SKM-1 (cell line): ENCODE measurements around the gene ACE.

Experiments
- DNase-seq: peaks from one replicate; lab custom pipeline; 2025; ENCODE audit not compliant: unreplicated experiment; lab: John Stamatoyannopoulos, UW

ACE gene

DNA sequence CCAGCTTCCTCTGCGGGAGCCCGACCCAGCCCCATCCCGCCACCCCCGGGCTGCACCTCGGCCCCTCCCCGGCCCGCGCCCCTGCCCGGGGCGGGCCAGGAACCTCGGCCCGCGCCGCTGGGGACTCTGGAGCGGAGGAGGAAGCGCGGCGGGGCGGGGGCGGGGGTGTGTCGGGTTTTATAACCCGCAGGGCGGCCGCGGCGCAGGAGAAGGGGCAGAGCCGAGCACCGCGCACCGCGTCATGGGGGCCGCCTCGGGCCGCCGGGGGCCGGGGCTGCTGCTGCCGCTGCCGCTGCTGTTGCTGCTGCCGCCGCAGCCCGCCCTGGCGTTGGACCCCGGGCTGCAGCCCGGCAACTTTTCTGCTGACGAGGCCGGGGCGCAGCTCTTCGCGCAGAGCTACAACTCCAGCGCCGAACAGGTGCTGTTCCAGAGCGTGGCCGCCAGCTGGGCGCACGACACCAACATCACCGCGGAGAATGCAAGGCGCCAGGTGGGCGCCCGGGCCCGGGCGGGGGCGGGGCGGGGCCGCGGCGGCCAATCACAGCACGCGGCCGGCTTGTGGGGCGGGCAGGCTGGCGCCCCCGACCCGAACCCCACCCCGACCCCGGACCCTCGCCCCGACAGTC is at the start of gene ACE:
ACE (plus strand) TSS at position 208 of the 626 bp plus-strand sequence; CDS start at position 242, 34 bp downstream.
- DNase-seq, result no peak

DNA sequence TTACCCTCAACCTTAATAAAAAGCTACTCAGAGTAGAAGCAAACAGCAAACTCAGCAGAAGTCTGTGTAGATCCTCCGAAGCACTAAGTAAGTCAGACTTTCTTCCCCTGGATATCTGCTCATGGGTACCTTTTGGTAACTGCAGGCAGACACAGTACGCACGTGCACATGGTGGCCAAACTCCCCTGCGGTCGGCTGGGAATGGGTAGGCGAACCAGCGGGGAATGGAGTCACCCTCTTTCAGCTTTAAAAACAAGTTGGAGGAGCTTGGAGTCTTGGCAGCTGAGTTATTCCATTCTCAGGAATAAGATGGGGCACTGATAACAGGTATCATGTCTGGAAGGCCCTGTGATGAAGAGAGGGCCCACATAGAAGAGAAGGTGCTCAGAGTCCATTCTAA is 47.1 kb upstream of the ACE start:
- no peak for DNase-seq

DNA sequence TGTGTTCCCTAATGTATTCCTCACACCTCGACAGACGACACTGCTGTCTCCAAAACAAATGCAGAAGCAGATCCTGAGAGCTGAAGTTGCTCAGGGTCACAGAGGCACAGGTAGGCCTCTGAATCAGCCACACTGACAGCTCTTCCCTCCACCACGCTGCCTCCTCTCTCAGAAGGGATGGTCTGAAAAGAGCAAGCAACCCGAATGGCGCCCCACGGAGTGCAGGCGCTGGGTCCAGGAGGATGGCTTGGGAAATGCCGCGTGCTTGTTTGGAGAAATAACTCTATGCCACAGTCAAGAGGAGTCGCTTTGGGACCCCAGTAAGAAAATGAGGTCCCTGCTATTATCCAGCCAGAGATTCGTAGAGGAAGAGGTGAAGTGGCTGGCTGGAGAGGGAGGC is 46.6 kb upstream of the ACE start:
- no peak for DNase-seq

DNA sequence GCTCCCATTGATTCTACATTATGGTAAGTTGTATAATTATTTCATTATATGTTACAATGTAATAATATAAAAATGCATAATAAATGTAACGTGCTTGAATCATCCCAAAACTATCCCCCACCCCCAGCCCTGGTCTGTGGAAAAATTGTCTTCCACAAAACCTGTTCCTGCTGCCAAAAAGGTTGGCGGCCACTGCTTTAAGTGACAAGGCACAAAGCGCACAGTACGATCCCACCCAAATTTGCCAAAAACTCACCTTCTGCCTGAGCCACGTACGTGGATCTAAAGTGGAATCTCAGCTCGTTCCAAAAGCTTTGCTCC is 45.3 kb upstream of the ACE start:
- DNase-seq, result no peak

DNA sequence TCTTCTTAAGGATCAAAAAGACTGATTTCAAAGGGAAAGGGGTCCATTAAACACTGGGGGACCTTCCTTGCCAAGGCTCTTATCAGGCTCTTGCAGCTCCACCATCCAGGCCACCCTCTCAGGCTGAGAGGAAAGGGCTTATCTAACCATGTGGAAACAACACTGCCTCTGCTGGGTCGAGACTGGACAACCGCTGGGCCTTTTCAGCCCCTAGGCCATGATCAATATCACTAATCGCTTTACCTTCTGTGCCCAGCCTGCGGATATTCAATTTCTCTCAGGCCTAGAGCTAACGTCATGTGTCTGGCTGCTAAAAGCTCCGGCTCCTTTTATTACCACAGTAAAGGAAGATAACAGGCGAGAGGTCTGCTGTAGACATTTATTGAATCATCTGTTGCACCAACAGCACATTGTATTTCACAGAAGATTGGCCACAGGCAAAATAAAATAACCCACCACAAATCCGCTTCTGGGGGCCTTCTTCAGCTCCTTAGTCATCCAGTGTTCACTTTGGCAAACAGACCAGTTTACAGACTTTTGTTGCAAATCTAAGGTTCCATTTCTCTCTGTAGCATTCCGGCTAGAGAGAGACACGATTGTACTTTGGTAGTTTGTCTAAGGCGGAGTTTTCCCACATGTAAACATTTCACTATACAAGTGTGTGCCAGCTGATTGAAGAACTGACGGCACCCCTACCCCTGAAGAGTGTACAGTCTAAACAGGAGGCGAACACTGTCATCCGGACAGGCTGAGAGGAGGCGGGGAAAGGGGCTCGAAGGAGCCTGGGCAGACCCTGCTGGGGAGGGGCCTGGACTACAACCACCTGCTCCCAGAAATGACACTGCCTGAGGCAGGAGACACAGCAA is 44.7 kb upstream of the ACE start:
- no peak for DNase-seq

DNA sequence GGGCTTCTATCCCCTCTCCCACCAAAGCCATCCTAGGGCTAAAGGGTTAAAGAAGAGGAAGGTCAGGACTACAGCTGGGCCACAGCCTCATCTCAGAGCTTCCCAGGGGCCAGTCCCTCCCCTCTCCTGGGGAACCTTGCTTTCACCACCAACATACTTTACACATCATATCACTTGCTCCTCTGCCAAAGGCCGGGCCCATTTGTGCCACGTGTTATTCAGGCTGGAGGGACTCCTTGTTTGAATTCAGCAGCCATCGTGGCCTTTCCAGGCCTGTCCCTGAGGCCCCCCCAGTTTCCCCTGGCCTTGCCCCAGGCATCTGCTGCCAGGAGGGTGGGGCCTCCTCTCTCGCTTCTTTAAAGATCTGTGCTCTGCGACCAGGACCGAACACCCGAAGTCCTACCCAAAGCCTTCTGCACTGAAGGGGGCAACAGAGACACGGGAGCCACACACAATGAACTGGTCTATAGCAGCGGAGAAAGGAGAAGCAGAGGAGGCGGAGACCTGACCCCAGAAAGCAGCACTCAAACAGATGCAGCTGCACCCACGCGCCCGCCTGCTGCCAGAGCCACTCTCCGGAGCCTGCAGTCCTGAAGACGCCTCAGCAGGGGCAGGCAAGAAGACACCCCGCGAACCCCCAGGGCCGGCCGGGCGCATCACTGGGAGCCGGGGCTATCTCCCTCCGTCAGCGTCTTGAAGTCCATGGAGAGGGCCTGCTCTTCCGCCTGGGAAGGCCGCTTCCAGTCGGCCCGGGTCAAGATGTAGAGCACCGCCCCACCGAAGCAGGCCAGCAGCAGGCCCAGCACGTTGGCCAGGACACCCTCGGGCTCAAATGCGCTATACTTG is 42.9 kb upstream of the ACE start:
- no peak for DNase-seq

DNA sequence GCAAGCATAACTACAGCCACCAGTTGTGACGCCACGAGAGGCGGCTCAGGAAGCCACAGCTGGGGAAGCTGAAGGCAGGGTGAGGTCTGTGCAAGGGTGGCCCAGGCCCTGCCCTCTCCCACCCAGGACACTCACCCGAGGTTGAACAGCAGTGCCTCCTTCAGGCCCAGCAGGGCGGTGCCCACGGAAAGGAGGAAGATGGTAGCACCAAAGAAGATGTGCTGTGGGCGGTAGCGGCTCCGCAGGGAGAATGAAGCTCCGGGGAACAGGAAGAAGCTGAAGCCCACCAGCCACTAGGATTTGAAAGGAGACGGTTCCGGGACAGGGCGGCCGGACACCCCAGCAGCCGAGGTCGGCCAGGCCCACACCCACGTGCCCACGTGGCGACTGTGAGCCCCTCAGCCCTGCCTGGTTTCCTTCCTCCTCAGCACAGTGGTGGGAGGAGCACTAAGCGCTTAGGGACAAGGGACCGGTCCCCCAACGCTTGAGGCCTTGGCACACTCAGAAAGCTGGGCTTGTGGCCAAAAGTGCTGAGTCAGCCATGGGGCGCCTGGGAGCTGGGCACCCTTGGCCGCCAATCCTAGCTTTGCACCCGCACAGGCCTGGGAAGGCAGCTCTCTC is 41.8 kb upstream of the ACE start:
- no peak for DNase-seq

DNA sequence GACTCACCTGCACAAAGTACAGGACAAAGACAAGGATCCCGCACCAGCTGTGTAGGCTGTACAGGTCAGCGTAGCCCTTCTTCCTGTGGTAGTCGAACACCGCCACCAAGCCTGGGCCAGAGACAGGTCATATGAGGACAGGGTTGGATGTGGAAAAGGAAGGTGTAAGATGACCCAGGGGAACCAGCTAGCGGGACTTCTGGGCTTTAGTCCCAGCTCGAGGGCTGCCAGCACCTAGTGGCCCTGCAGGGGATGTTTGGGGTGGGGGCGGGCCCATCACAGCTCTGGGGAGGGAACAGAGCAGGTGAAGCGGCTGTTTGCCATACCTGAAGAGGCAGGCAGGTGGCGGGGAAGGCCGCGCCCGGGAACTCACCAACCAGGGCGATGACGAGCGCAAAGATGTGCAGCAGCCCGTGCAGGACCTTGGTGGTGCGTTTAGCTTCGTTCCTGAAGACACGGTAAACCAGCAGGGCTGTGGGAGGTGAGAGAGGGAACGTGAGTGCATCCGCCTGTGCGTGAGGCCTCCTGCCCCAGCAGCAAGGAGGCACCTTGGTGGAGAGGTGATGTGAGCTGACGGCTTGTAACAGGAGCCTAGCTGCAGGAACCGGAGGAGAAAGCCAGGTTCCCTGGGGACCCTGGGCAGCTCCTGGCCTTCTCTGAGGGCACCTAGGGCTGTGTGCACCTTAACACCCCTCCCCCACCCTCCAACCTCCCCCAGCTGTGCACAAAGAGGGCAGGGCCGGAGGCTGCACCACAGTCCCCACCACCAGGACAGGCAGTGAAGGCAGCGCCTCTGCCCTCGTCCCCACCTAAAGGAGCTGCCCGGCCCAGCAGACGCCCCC is 41.0 kb upstream of the ACE start:
- DNase-seq, result no peak

DNA sequence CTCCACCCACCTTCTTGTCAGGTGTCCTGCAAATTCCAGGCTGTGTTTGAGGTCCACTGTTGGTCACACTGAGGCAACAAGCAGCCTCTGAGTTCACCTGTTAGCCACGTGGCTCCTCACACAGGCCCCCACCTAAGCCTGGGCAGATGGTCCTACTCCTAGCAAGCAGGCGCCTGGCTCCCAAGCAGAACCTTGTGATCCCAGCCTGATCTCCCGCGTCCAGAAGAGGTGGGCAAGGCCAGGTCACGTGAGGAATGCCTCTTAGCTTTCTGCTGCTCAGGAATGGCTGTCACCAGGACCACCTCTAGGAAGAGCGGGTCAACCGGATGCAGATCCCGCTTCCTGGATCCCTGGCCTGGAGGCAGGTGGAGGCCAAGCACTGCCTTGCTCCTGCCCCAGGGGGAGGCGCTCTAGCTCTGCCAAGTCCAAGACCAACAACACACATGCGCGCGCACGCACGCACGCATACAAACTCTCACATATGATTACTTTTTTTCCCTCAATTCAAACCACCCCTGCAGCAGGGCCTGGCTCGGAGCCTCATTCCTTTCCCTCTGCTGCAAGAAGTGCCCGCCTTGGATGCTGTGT is 40.2 kb upstream of the ACE start:
- no peak for DNase-seq

DNA sequence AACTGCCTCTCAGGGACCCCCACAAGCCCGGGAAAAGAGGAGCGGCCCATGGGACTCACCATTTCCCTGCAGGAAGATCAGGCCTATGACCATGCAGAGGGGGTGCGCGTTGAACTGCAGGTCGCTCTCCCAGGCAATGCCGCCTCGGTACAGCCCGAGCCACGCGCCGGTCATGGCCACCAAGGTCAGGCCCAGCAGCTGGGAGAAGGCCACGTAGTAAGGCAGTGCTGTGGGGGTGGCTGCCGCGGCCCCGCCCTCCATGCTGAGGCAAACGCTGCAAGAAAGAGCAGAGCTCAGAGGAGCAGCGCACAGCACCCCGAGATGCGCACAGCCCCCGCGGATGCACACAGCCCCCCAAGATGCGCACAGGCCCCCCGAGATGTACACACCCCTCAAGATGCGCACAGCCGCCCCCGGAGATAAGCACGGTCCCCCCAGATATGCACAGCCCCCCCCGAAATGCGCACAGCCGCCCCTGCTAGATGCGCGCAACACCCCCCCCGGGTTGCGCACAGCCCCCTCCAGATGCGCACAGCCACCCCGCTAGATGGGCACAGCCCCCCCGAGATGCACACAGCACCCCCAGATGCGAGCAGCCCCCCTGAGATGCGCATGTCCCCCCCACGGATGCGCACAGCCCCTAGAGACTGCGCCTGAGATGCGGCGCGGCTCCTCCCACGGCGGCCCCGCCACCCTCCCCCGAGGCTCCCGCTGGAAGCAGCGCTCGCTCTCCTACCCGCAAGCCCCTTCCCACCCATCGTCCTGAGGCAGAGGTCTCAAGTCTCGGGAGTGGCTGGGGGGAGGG is 39.4 kb upstream of the ACE start:
- DNase-seq, result no peak

DNA sequence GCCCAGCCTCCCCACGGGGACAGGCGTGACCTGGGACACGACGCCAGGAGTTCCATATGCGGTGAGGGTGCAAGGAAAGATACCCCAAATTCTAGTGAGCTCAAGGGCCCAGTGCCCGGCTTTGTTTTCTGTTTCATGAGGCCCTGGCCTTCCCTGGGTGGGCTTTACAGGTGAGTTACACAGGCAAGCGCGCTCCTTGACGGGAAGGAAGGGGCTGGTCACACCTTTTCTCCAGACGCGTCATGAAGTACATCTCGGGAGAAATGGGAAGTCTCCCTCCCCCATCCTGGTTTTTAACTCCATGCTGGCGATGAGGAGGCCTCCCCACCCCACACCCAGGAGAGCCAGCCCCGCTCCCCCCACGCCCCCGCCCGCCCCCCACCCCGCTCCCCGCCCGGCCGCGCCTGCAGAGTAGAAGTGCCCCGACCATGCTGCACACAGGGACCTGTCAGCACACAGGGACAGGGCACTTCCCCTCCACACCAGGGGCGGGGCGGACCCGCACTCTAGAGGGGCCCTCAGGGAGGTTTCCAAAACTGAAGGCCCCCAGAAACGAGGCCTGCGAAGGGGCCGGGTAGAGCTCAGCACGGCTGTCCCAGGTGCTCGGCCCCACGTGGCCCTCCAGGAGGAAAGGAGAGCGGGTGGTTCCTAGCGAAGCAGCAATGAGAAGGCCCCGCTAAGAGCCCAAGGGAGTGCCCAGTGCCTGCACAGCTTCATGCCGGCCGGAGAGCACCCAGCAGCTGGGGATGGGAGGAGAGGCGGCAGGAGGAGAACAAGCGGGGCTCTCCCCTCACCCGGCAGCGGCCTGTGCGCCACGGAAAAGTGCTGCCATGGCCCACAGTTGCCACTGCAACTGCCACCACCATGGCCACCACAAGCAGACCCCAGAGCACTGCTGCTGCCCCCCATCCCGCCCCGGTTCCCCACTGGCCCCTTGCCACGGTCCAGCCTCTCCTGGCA is 38.5 kb upstream of the ACE start:
- DNase-seq, result no peak

DNA sequence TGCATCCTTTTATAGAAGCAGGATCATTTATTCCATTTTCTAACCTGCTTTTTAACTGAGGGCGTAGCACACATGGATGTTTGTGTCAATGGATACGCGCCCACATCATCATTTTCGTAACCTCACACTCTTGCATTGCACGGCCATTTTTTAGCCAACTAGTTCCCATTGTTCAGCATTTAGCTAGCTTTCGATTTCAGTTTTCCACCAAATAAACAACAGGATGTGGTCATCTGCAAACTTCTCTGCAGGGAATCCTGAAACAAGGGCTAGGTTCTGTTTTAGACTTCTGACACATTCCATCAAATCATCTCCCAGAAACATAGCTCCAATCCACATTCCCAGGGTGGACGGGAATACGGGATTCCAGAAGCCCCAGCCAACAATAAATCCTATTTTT is 37.2 kb upstream of the ACE start:
- DNase-seq, result no peak

DNA sequence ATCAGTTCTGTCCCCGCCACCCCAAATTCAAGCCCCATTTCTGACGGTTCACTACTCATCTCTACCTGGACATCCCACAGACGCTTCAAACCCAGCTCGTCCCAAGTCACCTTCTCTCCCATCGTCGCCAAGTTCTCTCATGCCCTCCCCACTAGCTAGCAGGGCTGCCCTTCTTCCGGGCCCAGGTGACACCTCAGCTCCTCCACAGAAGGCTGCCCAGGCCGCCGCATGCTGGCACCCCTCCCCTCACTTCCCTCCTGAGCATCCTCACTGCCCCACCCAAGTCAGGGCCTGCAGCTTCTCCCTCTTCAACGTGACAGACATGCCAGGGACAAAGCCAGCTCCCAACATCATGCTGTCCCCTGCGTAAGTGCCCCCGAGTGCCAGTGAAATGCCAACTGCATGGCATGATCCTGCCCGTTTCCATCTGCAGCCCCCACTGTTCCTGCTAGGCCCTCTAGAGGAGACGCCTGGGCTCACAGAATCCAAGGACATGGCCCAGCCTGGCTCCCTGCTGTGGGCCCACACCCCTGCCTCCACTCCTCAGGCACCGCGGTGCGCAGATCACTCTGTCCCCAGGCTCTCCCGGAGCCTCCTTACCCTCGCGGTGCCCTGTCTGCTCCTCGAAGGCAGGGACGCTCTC is 36.6 kb upstream of the ACE start:
- DNase-seq, result no peak

DNA sequence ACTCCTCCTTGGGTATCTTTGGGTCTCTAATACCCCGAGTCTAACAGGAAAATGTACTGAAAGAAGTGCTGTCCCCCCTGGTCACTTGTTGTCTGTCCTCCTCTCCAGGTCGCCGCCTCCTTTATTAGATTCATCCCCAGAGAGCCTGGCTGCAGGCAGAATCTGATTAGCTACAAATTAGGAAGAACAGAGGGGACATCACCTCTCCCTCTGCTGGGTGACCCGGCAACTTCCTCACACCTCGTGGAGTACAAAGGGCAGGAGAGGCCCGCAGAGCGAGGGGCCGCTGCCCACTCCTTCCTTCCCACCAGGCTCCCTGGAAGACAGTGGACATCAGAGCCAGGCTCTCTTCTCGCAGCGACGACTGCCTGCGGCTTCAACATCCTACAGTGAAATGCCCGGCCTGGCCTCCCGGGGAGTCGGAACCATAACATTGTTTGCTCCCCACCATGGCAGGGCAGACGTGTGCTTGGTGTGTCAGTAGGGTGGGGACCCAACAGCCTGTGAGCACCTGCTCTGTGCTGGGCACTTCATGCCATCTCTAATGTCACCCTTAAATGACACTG is 36.0 kb upstream of the ACE start:
- no peak for DNase-seq

DNA sequence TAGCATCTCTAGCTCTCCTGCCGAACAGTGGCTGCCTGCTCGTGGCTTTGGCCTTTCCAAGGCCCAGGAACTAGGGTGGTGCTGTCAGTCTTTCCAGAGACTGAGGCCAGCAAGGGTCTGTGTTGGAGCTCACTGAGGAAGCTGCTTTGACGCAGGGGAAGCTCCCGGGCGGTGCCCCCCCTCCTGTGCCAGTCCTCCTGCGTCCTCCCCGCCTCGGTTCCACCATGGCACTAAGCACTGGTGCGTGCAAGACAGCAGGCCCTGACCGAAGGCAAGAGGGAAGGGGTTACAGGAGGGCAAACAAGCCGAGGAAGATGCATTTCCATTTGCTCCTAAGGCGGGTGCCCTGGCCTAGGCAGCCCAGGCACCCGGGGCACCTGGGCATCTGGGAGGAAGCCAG is 35.2 kb upstream of the ACE start:
- DNase-seq, result no peak

DNA sequence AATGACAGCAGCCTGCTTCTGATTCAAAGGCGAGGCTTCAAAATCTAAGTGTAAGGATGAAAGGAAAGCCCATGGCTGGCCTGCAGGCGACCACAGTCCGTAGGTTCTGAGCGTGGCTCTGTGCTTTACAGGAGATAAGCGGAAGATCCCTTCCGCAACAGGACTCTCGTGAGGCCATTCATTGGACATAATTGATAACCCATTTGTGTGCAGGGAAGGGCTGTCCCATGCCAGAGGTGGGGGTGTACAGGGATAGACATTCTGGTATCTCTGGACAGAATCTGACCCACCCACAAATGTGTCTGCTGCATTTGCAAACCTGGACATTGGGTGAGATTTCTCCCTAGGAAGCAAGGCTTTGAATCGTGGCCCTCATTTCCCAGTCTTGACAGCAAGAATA is 34.8 kb upstream of the ACE start:
- no peak for DNase-seq

DNA sequence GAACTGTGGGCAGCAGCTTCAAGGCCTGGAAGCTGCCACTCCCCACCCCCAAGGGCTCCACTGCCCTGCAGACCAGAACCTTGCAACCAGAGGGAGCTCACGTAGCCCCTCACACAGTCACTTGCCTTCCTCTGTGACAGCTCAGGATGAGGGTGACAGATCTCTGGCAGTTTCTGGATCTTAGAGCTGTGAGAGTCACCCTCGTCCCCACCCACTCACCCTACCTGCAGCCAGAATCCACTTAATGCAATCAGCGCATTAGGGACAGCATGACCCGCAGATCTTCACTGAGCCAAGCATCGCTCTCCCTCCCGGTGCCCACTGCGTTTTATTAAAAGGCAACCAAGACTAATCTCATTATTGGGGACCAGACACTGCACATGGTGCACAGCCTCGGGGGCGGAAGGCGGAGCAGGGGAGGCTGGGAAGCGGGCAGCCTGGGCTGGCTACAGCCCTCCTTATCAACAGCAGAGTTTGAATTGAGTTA is 34.3 kb upstream of the ACE start:
- no peak for DNase-seq
